ENCODE results near the gene SLIT2.

The SLIT2 gene

DNA sequence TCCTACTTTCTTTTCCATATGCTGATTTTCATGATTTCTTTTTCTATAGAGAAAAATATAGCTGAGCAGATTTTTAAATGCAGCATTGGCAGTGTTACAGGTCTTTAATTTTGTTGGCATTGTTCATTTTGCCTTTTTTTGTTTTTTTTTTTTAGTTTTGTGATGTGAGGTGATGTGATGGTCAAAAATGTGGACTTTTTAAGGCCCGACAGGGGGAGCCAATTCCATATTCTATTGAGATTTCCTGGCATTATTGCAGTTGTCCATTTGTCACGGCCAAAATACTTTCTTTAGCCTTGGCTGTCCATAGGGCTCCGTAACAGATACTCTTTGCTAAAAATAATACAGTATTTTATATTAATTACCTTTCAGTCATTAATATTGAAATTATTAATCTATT lies 47.8 kb downstream of the SLIT2 start:
- no peak for DNase-seq (ENCODE audit: extremely low read depth in 1 of 2, low read depth in 1 of 2)

DNA sequence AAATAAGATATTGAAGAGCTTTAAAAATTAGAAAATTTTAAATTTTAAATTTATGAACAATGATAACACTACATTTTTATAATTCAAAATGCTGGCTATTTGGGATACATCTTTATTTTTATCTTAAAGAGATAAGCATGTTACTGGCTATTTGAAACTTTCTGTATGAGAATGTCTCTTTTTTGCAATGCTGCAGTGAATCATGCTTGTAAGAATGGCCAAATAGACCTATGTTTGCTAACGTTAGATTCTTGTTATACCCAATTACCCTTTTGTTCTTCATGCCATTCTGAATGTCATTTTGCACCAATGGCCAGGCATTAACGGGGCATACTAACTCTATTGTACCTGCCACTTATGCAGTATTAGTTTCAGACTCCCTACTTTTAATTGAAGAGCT lies 49.5 kb downstream of the SLIT2 start:
- no peak for DNase-seq (ENCODE audit: extremely low read depth in 1 of 2, low read depth in 1 of 2)
